Measurements from ENCODE around the gene IDH2.
"Not testable (repeated sequence)": the region's sequence is repeated elsewhere in the genome, so short reads cannot be mapped to it uniquely, and the experiment has no call there.

IDH2 gene

DNA sequence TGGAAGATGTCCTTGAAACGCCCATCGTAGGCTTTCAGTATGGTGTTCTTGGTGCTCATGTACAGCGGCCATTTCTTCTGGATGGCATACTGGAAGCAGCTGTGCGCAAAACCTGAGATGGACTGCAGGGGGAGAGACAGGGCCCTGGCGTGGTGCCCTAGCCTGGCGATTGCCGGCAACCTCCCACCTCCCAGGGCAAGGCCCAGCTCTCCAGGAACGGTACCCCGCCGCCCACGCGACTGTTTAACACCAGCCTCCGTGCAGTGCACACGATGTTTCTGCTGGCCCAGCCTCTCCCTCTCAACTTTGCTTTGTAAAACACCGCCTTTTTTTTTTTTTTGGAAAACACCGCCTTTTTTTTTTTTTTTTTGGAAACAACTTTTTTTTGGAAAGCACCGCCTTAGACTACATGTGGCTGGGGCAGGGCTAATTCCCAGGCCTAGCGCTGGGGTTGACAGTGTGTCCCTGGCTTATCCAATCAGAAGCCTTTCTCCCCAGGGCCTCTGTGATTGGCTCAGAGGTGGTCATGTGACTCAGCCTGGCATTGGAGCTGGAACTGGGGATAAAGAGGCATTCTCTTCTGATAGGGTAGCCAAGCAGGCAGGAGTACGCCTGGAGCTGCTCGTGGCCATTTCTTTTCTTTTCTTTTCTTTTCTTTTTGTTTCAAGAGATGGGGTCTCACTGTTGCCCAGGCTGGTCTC, 14.7 kb downstream of the IDH2 start:
- FAIRE-seq (peak; percentile 28), DNase-seq (ENCODE audit: insufficient read length, low spot score) (no peak)

DNA sequence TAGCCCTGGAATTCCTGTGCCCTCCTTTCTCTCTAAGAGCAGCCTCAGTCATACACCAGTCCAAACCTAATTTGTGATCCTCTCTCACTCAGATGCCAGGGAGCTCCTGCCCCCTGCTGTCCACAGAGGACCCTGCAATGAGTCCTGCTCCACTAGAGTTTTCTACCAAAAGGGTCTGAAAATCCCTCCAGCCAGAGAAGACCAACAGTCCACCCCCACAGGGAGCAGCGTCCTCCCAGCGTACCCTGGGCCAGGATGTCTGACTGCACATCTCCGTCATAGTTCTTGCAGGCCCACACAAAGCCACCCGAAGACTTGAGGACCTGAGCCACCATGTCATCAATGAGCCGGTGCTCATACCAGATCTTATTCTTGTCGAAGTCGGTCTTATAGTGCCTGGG, 15.4 kb downstream of the IDH2 start:
- FAIRE-seq (peak; percentile 48), DNase-seq (ENCODE audit: insufficient read length, low spot score) (peak; percentile 61)

DNA sequence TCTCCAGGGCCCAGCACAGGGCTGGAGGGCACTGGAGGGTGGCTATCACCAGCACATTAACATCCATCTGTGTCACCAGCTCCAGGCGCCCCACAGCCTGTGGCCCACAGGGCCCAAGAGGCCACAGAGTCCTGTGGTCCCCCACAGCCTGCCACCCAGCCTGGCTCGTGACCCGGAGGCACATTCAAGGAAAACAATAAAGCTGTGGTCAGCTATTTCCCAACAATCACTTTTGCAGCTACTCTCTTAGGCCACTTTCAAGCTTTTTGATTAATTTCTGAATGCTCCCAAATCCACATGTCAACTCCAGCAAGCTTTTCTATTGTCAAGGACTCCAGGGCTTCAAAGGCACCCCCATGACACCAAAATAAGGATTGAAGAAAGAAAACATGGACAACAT, 16.7 kb downstream of the IDH2 start:
- no peak for FAIRE-seq

DNA sequence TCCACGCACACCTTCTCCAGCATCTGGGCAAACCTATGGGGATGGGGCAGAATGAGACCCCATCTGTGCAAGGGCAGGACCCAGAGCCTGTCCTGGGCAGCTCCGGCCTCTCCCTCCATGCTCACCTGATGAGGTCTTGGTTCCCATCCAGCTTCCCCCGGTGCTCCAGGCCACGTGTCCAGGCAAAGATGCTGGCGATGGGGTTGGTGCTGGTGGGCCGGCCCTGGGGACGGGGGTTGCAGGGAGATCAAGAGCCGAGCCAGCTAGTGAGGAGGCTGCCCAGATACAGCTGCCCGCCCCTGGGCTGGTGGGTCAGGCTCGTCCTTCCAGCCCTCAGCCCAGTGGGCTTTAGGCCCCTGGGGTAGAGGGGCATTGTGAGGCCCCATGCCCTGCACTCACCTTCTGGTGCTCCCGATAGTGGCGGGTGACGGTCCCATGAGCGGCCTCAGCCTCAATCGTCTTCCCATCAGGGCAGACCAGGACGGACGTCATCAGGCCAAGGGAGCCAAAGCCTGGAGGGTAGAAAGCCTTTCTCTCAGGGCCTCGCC, 17.3 kb downstream of the IDH2 start:
- FAIRE-seq = no peak
- DNase-seq (ENCODE audit: insufficient read length, low spot score) = no peak

More for the DNA sequence above, 16.7 kb downstream of the IDH2 start:
- DNase-seq (ENCODE audit: insufficient read length, low spot score) = no peak

DNA sequence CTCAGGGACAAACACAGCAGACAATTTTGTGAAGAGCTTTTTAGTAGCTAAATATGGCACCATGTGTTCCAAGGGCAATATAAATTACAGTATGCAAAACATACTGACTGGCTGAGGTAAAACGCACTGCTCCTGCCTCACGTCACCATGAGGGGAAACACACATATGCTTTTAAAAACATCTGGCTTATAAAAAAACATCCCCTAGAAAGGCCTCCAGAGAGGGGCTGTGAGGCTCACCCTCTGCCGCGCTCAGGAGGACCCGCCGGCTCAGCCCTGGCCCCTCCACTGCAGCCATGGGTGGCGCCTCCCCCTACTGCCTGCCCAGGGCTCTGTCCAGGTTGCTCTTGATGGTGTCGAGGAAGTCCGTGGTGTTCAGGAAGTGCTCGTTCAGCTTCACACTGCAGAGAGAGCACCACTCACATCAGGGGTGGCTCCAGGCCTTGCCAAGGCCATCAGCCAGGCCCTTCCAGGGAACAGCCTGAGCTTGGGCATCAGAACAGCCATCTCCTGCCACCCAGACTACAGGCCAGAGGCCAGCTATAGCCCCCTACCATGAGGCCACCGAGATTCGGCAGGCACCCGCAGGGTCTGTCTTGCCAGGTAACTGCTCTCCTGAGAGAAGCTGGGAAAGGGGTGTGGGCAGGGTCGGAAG, 18.2 kb downstream of the IDH2 start:
- no peak for DNase-seq (ENCODE audit: insufficient read length, low spot score)
- FAIRE-seq = no peak

DNA sequence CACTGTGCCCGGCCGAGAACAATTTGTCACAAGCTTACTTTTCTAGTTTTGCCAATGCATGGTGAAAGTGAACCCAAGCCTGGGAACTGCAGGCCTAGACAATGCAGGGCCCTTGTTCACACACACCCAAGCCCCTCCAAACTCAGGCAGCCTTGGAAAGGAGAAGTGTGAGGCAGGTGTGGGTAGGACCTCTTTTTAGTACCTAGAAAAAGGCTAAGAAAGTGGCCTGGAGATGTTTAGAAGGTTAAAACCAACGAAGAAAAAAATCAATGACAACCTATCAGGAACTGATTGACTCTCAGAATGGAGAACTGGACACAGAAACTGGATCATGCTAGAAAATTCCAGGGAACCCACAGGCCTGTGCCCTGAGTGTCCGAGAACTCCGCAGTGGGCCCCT, 18.8 kb downstream of the IDH2 start:
- no peak for DNase-seq (ENCODE audit: insufficient read length, low spot score)

DNA sequence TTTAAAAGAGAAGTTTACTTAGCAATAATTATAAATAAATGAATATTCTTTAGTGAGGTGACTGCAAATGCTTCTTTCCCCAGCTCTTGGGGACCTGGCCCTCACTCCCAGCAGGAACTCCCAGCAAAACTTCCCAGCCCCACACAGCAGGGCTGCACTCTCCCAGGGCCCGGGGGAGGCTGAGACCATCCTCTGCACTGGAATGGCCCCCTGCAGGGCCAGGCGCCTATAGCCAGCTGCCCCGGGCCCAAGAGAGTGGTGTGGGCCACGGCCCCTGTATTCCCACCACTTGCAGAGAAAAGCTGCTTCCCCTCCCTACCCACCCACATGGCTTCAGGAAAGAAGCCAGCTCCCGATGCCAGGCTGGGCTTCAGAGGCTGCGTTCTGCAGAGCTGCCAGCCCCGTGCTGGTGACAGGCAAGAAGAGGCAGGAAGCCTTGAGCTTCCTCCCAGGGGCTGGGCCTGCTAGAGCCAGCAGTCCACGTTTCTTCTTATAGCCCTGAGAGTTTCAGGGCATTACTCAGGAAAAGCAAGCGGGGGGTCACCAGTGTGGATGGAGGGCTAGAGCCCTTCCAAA, 20.0 kb downstream of the IDH2 start:
- FAIRE-seq (no peak), DNase-seq (ENCODE audit: insufficient read length, low spot score) (no peak)

More for the DNA sequence above, 18.8 kb downstream of the IDH2 start:
- no peak for FAIRE-seq

DNA sequence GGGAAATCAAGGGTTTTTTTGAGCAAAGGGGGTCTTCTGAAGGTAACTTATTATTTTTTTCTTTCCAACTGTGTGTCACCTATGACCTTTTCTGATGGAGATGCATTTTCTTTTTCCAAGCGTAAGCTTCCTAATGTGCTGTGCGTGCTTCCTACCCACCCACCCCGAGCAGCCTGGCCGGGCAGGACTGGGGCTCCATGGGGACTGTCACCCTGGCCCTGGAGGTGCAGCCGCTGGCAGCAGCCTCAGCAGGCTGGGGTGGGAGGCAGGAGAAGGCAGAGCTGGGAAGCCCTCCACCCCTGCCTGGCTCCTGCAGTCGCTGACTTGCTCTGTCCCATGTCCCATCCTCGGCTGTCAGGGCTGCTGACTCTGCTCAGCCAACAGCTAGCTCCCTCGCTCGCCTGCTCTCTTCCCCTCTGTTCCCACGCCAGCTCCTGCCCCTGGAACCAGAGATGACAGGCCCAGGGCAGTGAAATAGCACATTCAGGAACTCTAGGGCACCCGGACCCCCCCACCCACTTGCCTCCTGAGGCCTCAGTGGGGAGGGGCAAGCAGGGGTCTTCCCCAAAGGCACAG, 21.4 kb downstream of the IDH2 start:
- DNase-seq (ENCODE audit: insufficient read length, low spot score) (no peak), FAIRE-seq (no peak)

DNA sequence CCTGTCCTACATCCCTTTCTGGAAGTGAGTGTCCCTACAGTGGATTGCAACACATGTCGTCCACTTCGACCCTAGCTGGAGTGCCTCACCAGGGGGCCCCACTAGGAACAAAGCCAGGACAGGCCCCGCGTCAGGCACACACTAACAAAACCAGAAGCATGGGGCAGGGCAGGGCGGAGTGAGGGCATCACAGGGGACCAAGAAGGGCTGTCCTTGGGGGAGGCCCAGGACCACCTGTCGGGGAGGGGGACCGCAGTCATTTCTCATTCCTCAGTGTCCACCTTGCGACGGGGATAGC, 21.9 kb downstream of the IDH2 start:
- FAIRE-seq (no peak), DNase-seq (ENCODE audit: insufficient read length, low spot score) (no peak)

DNA sequence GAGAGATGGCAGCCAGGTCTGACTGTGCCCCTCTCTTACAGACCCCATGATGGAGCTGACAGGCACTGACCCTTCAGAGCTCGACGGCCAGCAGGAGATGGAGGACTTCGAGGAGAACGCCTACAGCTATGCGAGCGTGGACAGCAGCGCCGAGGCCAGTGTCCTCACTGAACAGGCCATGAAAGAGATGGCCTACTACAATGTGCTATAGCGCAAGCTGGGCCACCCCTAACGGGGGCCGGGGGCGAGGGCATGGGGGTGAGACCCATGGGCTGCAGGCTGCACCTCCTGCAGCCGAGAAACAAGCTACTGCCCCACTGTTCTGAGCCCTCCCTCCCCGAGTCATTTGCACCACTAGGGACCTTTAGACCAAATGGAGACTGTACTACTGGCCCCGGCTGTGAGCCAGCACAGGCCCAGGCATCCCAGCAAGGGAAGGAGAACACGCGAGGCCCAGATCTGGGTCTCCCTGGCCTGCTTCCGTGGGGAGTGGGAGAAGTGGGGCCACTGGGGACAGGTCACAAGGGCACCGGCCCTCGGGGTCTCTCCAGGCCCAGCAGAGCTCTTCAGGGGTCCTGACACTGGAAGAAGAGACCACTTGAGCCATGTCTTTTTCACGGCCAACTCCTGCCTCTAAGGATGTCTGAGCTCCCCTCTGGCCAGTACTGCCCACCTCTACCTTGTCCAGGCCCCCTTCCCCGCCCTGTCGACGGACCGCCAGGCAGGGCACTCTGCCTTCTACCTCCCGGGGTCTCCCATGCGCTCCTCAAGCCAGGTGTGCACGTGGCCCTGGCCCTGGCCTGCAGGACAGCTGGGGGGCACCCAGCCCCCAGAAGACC, 22.4 kb downstream of the IDH2 start:
- FAIRE-seq (no peak), DNase-seq (ENCODE audit: insufficient read length, low spot score) (no peak)

DNA sequence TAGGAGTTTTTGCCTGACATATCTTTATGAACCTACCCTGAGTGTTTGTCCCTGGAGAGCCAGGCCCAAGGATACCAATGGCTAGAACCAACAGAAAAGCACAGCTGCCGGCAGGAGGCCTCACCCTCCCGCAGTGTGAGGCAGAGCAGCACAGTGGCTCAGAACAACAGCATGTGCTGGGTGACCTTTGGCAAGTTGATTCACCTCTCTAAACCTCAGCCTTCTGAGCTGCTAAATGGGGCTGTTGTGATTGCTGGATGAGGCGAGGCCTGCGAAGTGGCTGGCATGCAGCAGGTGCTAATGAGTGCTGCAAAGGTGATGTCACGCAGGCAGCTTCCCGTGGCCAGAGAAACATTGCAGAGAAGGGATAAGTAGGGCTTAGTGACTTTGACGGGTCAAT, 23.3 kb downstream of the IDH2 start:
- FAIRE-seq = no peak
- no peak for DNase-seq (ENCODE audit: insufficient read length, low spot score)

DNA sequence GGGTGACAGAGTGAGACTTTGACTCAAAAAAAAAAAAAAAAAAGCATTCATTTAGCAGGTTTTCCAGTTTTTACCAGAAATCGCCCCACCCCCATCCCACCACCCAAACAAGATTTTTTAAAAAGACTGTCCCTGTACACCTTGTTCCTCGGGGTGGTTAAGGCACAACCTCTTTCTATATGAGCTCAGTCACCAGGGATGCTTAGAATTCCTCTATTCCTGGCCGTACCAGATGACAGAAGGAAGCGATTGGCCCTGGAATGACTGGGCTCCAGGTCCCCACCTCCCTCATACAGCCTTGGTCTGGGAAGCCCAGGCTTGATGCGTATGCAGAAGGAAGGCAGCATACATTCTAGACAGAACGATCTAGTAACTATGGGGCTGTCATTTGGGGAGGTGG, 25.6 kb downstream of the IDH2 start:
- FAIRE-seq = no peak
- no peak for DNase-seq (ENCODE audit: insufficient read length, low spot score)

DNA sequence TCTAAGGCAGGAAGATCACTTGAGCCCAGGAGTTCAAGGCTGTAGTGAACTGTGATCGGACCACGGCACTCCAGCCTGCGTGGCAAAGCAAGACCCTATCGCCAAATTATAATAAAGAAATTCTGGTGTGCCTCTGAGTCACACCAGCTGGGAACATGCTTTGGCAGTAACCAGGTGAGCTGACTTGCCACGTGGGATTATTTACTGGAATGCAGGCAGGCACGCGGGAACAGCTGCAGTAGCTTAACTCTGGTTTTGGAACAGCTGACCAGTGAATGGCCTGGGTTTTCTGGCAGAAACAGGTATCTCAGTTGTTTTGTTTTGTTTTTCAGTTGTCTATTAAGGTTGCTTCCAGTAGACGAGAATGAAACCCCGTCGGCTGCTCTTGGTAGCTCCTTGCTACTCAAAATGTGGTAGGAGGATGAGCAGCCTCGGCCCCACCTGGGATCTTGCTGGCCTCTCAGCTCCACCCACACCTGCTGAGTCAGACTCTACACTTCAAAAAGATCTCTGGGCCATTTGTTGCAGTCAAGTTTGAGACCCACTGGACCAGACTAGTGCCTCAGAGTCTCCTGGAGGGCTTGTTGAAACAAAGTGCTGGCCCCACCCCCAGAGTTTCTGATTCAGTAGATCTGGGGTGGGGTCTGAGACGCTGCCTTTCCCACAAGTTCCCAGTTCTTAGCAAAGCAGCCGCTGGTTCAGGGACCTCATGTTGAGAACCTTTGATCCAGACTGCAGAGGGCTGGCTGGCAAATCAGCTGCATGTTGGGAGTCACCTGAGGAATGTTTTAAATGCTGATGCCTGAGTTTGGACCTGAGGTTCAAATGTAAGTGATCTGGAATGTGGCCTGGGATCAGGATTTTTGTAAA, 26.6 kb downstream of the IDH2 start:
- DNase-seq (ENCODE audit: insufficient read length, low spot score) = no peak
- FAIRE-seq = no peak

DNA sequence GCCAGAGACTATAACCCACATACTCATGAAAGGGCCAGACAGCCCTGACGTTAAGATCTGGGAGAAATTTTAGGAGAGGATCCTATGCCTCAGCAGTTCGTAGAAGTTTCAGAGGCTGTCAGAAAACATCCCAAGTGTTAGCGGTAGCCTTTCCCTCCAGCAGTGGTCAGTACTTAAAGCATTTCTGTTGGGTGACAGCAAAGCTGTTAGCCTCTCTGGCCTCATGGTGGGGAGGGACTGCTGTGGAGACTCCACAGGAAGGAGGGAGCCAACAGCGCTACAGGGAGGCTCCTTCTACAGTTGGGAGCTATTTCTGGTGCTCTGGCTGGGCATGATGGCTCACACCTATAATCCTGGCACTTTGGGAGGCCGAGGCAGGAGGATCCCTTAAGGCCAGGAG, 27.4 kb downstream of the IDH2 start:
- FAIRE-seq = no peak
- no peak for DNase-seq (ENCODE audit: insufficient read length, low spot score)

DNA sequence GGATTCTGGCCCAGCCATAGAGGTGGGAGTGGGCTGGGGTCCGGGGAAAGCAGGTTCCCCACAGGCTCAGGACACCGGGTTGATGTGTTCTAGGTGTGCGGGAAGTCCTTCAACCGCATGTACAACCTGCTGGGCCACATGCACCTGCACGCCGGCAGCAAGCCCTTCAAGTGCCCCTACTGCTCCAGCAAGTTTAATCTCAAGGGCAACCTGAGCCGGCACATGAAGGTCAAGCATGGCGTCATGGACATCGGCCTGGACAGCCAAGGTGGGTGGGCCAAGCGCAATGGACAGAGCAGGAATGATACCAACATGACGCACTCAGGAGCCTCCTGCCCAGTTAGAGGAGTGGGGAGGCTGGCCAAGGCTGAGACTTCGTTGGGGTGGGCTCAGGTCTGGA, 28.2 kb downstream of the IDH2 start:
- FAIRE-seq (no peak), DNase-seq (ENCODE audit: insufficient read length, low spot score) (no peak)

DNA sequence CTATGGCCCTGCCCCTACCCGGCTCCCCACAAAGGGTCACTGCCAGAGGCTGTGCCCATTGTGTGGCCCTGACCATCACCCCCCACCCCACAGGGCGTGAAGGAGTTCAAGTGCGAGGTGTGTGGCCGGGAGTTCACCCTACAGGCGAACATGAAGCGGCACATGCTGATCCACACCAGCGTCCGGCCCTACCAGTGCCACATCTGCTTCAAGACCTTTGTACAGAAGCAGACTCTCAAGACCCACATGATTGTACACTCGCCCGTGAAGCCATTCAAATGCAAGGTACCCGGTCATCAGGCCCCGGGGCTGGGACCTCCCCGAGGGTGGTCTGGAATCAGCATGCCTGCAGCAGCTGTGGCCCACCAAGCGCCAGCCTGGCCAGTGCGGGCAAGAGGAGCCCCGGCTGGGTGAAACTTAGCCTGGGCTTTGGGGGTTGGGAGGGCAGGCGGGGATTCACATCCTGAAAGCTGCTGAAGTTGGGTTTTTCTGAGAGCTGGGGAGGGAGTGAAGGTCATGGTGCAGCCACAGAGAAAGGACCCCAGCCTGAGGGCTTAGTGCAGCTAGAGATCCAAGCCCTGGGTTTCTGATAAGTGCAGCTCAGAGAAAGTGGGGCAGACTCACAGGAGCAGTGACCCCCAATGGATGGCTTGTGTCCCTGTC, 29.2 kb downstream of the IDH2 start:
- DNase-seq (ENCODE audit: insufficient read length, low spot score) (no peak), FAIRE-seq (no peak)

DNA sequence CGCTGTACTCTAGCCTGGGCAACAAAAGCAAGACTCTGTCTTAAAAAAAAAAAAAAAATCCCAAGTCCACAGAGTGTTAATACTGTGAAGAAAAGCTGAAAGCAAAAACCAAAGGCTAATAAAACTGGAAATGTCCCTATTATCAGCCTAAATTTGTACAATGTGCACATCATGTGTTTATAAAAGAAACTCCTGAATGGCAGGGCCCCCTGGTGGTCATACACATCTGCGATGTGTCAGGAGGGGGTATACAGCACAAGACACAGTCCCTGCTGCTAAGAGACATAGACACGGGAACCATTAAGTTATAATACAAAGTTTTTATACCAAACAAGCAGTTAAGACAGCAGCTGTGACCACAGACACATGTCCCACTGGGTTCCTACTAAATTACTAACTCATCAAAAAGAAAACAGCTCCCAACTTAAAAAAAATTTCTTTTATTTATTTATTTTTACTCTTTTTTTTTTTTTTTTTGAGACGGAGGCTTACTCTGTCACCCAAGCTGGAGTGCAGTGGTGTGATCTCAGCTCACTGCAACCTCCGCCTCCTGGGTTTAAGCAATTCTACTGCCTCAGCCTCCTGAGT, 31.0 kb downstream of the IDH2 start:
- peak; percentile 91 for FAIRE-seq

DNA sequence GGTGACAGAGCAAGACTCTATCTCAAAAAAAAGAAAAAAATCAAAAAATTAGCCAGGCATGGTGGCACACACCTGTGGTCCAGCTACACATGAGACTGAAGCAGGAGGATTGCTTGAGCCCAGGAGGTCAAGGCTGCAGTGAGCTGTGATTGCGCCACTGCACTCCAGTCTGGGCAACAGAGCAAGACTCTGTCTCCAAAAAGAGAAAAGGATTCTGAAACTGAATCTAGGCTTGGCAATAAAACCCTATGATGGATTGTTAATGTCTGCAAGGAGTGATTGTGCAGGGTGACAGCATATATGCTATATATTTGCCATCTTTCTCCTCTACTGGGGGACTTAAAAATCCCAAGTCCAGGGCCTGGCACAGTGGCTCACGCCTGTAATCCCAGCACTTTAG, 31.6 kb downstream of the IDH2 start:
- not testable (repeated sequence) for DNase-seq (ENCODE audit: insufficient read length, low spot score); FAIRE-seq

More for the DNA sequence above, 31.0 kb downstream of the IDH2 start:
- DNase-seq (ENCODE audit: insufficient read length, low spot score) = peak; percentile 79
